Omental fat pad (tissue), 4 donors: ENCODE measurements around the gene EMILIN2. TPM values are rescaled to one million over a fixed set of nuclear protein-coding genes. Genes with fewer than 3 reads are reported as not detected.
"Not testable (repeated sequence)": the region's sequence is repeated elsewhere in the genome, so short reads cannot be mapped to it uniquely, and the experiment has no call there.

ENCODE experiments used
- ATAC-seq: fragments of 150-250 bp; one replicate; pipeline ENCODE4 v1.9.1; 2016; ENCODE audit warnings: mild to moderate bottlenecking, moderate library complexity; ENCODE audit not compliant: low FRiP score
- DNase-seq: peaks from one replicate; pipeline ENCODE4 v3.0.0-alpha.2; 2019; ENCODE audit warnings: low spot score
- CTCF ChIP-seq, 3 donors: fragments of 450-650 bp; IDR thresholded peaks; one replicate each; pipeline ENCODE4 v1.5.1; 2016 to 2017; ENCODE audit warnings: antibody characterized with exemption in 3 of 3, mild to moderate bottlenecking in 3 of 3, moderate library complexity in 2 of 3
- total RNA-seq, 4 donors: library from RNA; depleted of rRNA; stranded (reverse); fragments of >200 nt; gene quantifications; one replicate each; pipeline ENCODE4 v1.1.0, GENCODE V29; 2016

The EMILIN2 gene
- total RNA-seq, 4 donors from 2014 or later = 33.9 to 56.4 (median 52.9) TPM

- ATAC-seq (no peak), DNase-seq (no peak)
- TF ChIP-seq CTCF (IDR thresholded peaks at IDR 0.05) = no peak
These were observed 65.8 kb downstream of the EMILIN2 start for GRCh38 chr18:2912357-2913299.

GRCh38 chr18:2913398-2914005 is 66.7 kb downstream of the EMILIN2 start:
- no peak for ATAC-seq
- TF ChIP-seq CTCF (IDR thresholded peaks at IDR 0.05) = no peak
- no peak for DNase-seq

GRCh38 chr18:2914185-2914880 is 67.5 kb downstream of the EMILIN2 start:
- no peak for ATAC-seq
- DNase-seq = no peak

GRCh38 chr18:2914881-2915240 is 68.1 kb downstream of the EMILIN2 start:
- DNase-seq (no peak), ATAC-seq (no peak)
- TF ChIP-seq CTCF (IDR thresholded peaks at IDR 0.05) = no peak

More at GRCh38 chr18:2914185-2914880, 67.5 kb downstream of the EMILIN2 start:
- TF ChIP-seq CTCF (IDR thresholded peaks at IDR 0.05) = no peak

- DNase-seq = not testable (repeated sequence)
These were observed 68.7 kb downstream of the EMILIN2 start for GRCh38 chr18:2915486-2915885.

GRCh38 chr18:2916184-2916583 is 69.4 kb downstream of the EMILIN2 start:
- no peak for ATAC-seq
- no peak for DNase-seq
- TF ChIP-seq CTCF (IDR thresholded peaks at IDR 0.05) = no peak

More at GRCh38 chr18:2915486-2915885, 68.7 kb downstream of the EMILIN2 start:
- ATAC-seq = not testable (repeated sequence)
